GM12878 (cell line): ENCODE results near the gene USP34. TPM values are rescaled to one million over a fixed set of nuclear protein-coding genes. Genes with fewer than 3 reads are reported as not detected.

Experiments
- ATAC-seq: fragments of 200-7000 bp; cut with Tn5 transposase; 3 replicates; pipeline ENCODE4 v1.9.1; 2020; ENCODE audit warnings: mild to moderate bottlenecking, moderate library complexity
- BruUV-seq: library from RNA; stranded (reverse); fragments of 400-500 nt; replicated peaks from 2 replicates; lab custom pipeline; 2021; lab: Mats Ljungman, UMichigan
- CTCF ChIA-PET: fragments of 300-600 bp; sonication (Branson Sonifier 250); formaldehyde crosslinking; extraction: SDS; loops from one replicate; lab custom pipeline; 2021; ENCODE audit warnings: inconsistent platforms; lab: Yijun Ruan, JAX
- POLR2A ChIA-PET: fragments of 350-600 bp; formaldehyde crosslinking; extraction: SDS; loops from one replicate; lab custom pipeline; 2021; ENCODE audit warnings: inconsistent platforms; lab: Charles Lee
- RAD21 ChIA-PET: fragments of 300-600 bp; sonication (Branson Sonifier 250); formaldehyde crosslinking; loops from one replicate; lab custom pipeline; 2023; ENCODE audit warnings: antibody characterized with exemption; ENCODE audit not compliant: unreplicated experiment; lab: Charles Lee
- SMC1A ChIA-PET: fragments of 300-600 bp; sonication (Branson Sonifier 250); formaldehyde crosslinking; loops from one replicate; lab custom pipeline; 2023; ENCODE audit not compliant: unreplicated experiment, uncharacterized antibody; lab: Charles Lee
- DNase-seq: peaks from one replicate; pipeline ENCODE4 v3.0.0-alpha.2; 2011; ENCODE audit warnings: low read depth, low spot score
- FAIRE-seq: peaks from 3 replicates; lab custom pipeline; 2011; peaks lifted over from hg19 to GRCh38; lab: Jason Lieb, UNC
- H2AFZ ChIP-seq: 2 replicates; pipeline ENCODE4 v1.6.0; 2011; ENCODE audit warnings: low read depth, low read length, control low read depth; ENCODE audit not compliant: control insufficient read depth
- H3K27ac ChIP-seq: 2 replicates; pipeline ENCODE4 v1.5.1; 2011; ENCODE audit warnings: control low read depth; ENCODE audit not compliant: control insufficient read depth, insufficient read depth
- H3K27me3 ChIP-seq, 2 experiments: replicated peaks in 1 of 2; 2 replicates each; pipeline versions ENCODE4 v1.6.0 to v1.6.1; 2011; ENCODE audit warnings: low read length in 1 of 2; ENCODE audit not compliant: control insufficient read depth in 2 of 2, insufficient read depth in 2 of 2
- H3K36me3 ChIP-seq, 2 experiments: 2 replicates each; pipeline ENCODE4 v1.5.1; 2011; ENCODE audit warnings: low read length in 1 of 2; ENCODE audit not compliant: control insufficient read depth in 2 of 2, insufficient read depth in 2 of 2
- H3K4me1 ChIP-seq: 2 replicates; pipeline ENCODE4 v1.6.1; 2011; ENCODE audit warnings: mild to moderate bottlenecking, low read length, moderate library complexity, mixed read lengths; ENCODE audit not compliant: control insufficient read depth, insufficient read depth
- H3K4me2 ChIP-seq: 2 replicates; pipeline ENCODE4 v1.6.0; 2011; ENCODE audit warnings: control low read depth; ENCODE audit not compliant: control insufficient read depth, insufficient read depth
- H3K4me3 ChIP-seq: fragments of 200-600 bp; sonication (generic); 2 replicates; pipeline ENCODE4 v1.5.1; 2016
- H3K79me2 ChIP-seq: 2 replicates; pipeline ENCODE4 v1.6.0; 2011; ENCODE audit warnings: low read length; ENCODE audit not compliant: control insufficient read depth, insufficient read depth
- H3K9ac ChIP-seq: 2 replicates; pipeline ENCODE4 v1.8.0; 2011; ENCODE audit warnings: low read length, control low read depth, mixed read lengths; ENCODE audit not compliant: control insufficient read depth, insufficient read depth
- H3K9me3 ChIP-seq: replicated peaks from 3 replicates; pipeline ENCODE4 v1.5.1; 2011; ENCODE audit warnings: mild to moderate bottlenecking, low read length; ENCODE audit not compliant: control insufficient read depth, insufficient read depth
- H4K20me1 ChIP-seq: 2 replicates; pipeline ENCODE4 v1.6.0; 2011; ENCODE audit not compliant: control insufficient read depth, insufficient read depth
- ASH2L ChIP-seq: fragments of 300-600, 200-600 bp; sonication (generic); IDR thresholded peaks from 2 replicates; pipeline ENCODE4 v1.6.1; 2017; ENCODE audit warnings: low read depth, mild to moderate bottlenecking, borderline replicate concordance
- BACH1 ChIP-seq: fragments of 450-650 bp; IDR thresholded peaks from 2 replicates; pipeline ENCODE4 v1.6.1; 2017; ENCODE audit warnings: mild to moderate bottlenecking, borderline replicate concordance
- BCL11A ChIP-seq: IDR thresholded peaks from 2 replicates; pipeline ENCODE4 v1.6.1; 2011; ENCODE audit warnings: low read depth, low read length
- CTCF ChIP-seq, 3 experiments: IDR thresholded peaks in 2 of 3; conservative IDR thresholded peaks in 1 of 3; 2 replicates each; pipeline ENCODE4 v1.5.1; 2011; ENCODE audit warnings: low read depth in 3 of 3, low read length in 3 of 3, mild to moderate bottlenecking in 3 of 3, control low read depth in 2 of 3, moderate library complexity in 2 of 3, inconsistent platforms in 1 of 3, mixed read lengths in 1 of 3; ENCODE audit not compliant: control insufficient read depth in 2 of 3, insufficient read depth in 1 of 3; ENCODE audit errors: extremely low read depth in 1 of 3
- E2F8 ChIP-seq: fragments of 450-650 bp; IDR thresholded peaks from 2 replicates; pipeline ENCODE4 v1.6.1; 2018; ENCODE audit warnings: mild to moderate bottlenecking, low read depth, moderate library complexity; ENCODE audit not compliant: partially characterized antibody
- EP300 ChIP-seq, 2 experiments: fragments of 150-350 bp in 1 of 2; IDR thresholded peaks; 2 replicates each; pipeline ENCODE4 v1.6.1; 2011 to 2012; ENCODE audit warnings: low read depth in 2 of 2, low read length in 2 of 2, borderline replicate concordance in 1 of 2, improper control_type of control experiment in 1 of 2, inconsistent platforms in 1 of 2; ENCODE audit not compliant: control insufficient read depth in 1 of 2
- MXI1 ChIP-seq: fragments of 150-350 bp; IDR thresholded peaks from 2 replicates; pipeline ENCODE4 v1.6.1; 2011; ENCODE audit warnings: low read depth, mild to moderate bottlenecking, inconsistent platforms, low read length, improper control_type of control experiment
- MYC ChIP-seq: IDR thresholded peaks from 2 replicates; pipeline ENCODE4 v1.6.1; 2011; ENCODE audit warnings: mild to moderate bottlenecking, low read length, moderate library complexity, inconsistent platforms; ENCODE audit not compliant: insufficient read depth, insufficient replicate concordance, insufficient read length, severe bottlenecking
- PAX5 ChIP-seq: IDR thresholded peaks from 2 replicates; pipeline ENCODE4 v1.6.1; 2011; ENCODE audit warnings: low read depth, low read length, borderline replicate concordance
- SIN3A ChIP-seq: IDR thresholded peaks from 2 replicates; pipeline ENCODE4 v1.6.1; 2012; ENCODE audit warnings: low read depth, low read length, improper control_type of control experiment
- SREBF1 ChIP-seq: IDR thresholded peaks from 2 replicates; pipeline ENCODE4 v1.6.1; 2012; ENCODE audit warnings: mild to moderate bottlenecking, low read length
- USF2 ChIP-seq: IDR thresholded peaks from 2 replicates; pipeline ENCODE4 v1.6.1; 2011; ENCODE audit warnings: low read depth, low read length, improper control_type of control experiment, borderline replicate concordance
- ZSCAN29 ChIP-seq: fragments of 450-650 bp; IDR thresholded peaks from 2 replicates; pipeline ENCODE4 v1.6.1; 2017; ENCODE audit warnings: mild to moderate bottlenecking, moderate library complexity
- WGBS: methylation state at CpG from one replicate; pipeline ENCODE4 v1.1.6; 2016; ENCODE audit warnings: low lambda C conversion rate; ENCODE audit not compliant: insufficient replicate concordance, insufficient coverage; ENCODE audit errors: missing lambda C conversion rate; 5-methylcytosine and 5-hydroxymethylcytosine counted together
- in situ Hi-C: fragments of 300-500 bp; cut with MboI; formaldehyde crosslinking; loops from 9 replicates; pipeline ENCODE4 v1.14.3; 2018; ENCODE audit warnings: mixed read lengths
- intact Hi-C: fragments of 100-400 bp; cut with micrococcal nuclease; formaldehyde crosslinking; loops from one replicate; pipeline ENCODE4 v1.14.2; 2022; ENCODE audit not compliant: unreplicated experiment
- polyA plus RNA-seq, 11 experiments: library from polyadenylated mRNA; depleted of rRNA in 4 of 11; unstranded in 6 of 11; stranded (reverse) in 5 of 11; fragments of >200 nt; fragmentation: Nextera tagmentation in 4 of 11; fragmentation: Illumina TruSeq in 1 of 11; extraction: Ambion mirVana in 4 of 11; extraction: Trizol in 1 of 11; gene quantifications; 1 replicate in 1 of 11; 2 replicates in 10 of 11; pipeline versions ENCODE4 v1.2.1 to v1.2.3, GENCODE V29; 2011 to 2016; ENCODE audit warnings: inconsistent platforms in 2 of 11, missing spikeins in 2 of 11, low read depth in 1 of 11
- total RNA-seq, 4 experiments: library from RNA; depleted of rRNA in 3 of 4; stranded (reverse); fragments of >200 nt in 3 of 4; fragmentation: Illumina TruSeq in 1 of 4; extraction: Trizol in 1 of 4; gene quantifications; 2 replicates each; pipeline versions ENCODE4 v1.2.1 to v1.2.3, GENCODE V29; 2013 to 2021

The USP34 gene
- total and polyA plus RNA-seq, 10 of the 15 experiments (the other 5 are each of a cell fraction or from before 2014, with no cell fraction given): 26.2 to 106 (median 62.1) TPM

- peak; percentile 99 for TF ChIP-seq ZSCAN29
- no peak for TF ChIP-seq PAX5
- peak; percentile 36; the same call in 1 of the 2 replicates for TF ChIP-seq BACH1
Measured at GRCh38 chr2:61176755-61177726, 293.8 kb downstream of the USP34 start (continued).

- H3K27me3 ChIP-seq: no peaks in the 10 kb centered on the region
- FAIRE-seq: no peak
- SMC1A ChIA-PET: no interaction called here
- H4K20me1 ChIP-seq: no peaks in the 10 kb centered on the region
- H3K9me3 ChIP-seq: no peaks in the 10 kb centered on the region
- H3K4me1 ChIP-seq: peaks cover 11% of the 10 kb centered on the region
- ATAC-seq: no peak
- peaks cover 25% of the 10 kb centered on the region for H3K79me2 ChIP-seq
- no peak for TF ChIP-seq E2F8
- TF ChIP-seq EP300 (IDR thresholded peaks at IDR 0.05; ENCODE audit: borderline replicate concordance in 1 of 2, control insufficient read depth in 1 of 2, low read depth in 2 of 2, low read length in 2 of 2): no peak
- TF ChIP-seq SIN3A: no peak
- no peak for TF ChIP-seq MYC
- TF ChIP-seq SREBF1: no peak
- TF ChIP-seq BCL11A: no peak
- no peak for TF ChIP-seq CTCF (IDR thresholded peaks at IDR 0.05 in 2 of 3, conservative IDR thresholded peaks at IDR 0.05 in 1 of 3; ENCODE audit: control insufficient read depth in 2 of 3, extremely low read depth in 1 of 3, insufficient read depth in 1 of 3, low read depth in 3 of 3, low read length in 3 of 3)
- no peak for TF ChIP-seq MXI1
- no peak for TF ChIP-seq ASH2L
- TF ChIP-seq USF2: no peak
- H3K27ac ChIP-seq: no peak overlapping the region
- BruUV-seq: no TSS peak
- intact Hi-C loops (loop anchor here (5.0 to 10.0 kb wide), 2 partner anchors 293 to 380 kb away; partner anchors contain the start of gene REL), in situ Hi-C loops (no loop called here)
- no peak overlapping the region for H3K4me3 ChIP-seq
- CTCF ChIA-PET: no interaction called here
- no peak overlapping the region for H3K9ac ChIP-seq
- POLR2A ChIA-PET: interaction anchor here (0.5 kb wide), 1 partner anchor 399 kb away, joined by 5 read pairs; no protein-coding TSS in a partner anchor
- no peak overlapping the region for H2AFZ ChIP-seq
- H3K4me2 ChIP-seq: no peak overlapping the region
- H3K36me3 ChIP-seq: no peaks in the 10 kb centered on the region; a peak in 1 of 4 replicates
- DNase-seq: no peak
- RAD21 ChIA-PET: no interaction called here
- WGBS: 86% methylated on average over 8 of the region's 8 CpGs
Measured at GRCh38 chr2:61175036-61175435, 295.9 kb downstream of the USP34 start.
